ENCODE results near the gene ARNT2. TPM values are rescaled to one million over a fixed set of nuclear protein-coding genes. Genes with fewer than 3 reads are reported as not detected.

ARNT2 gene
- total RNA-seq, 1 donor from 2014 or later = 8.1 TPM

- H3K4me1 ChIP-seq = no peaks in the 10 kb centered on the region
- DNase-seq (ENCODE audit: extremely low spot score in 2 of 2) = no peak
- H3K27me3 ChIP-seq = no peaks in the 10 kb centered on the region
- no peaks in the 10 kb centered on the region for H3K9me3 ChIP-seq
- no peaks in the 10 kb centered on the region for H3K36me3 ChIP-seq
- TF ChIP-seq CTCF (IDR thresholded peaks at IDR 0.05) (no peak), POLR2AphosphoS5 (IDR thresholded peaks at IDR 0.05; ENCODE audit: insufficient read depth in 1 of 2, low read depth in 1 of 2) (no peak), POLR2A (IDR thresholded peaks at IDR 0.05) (no peak)
- H3K4me3 ChIP-seq = no peak overlapping the region
- intact Hi-C loops (cut with DNase I) = no loop called here
- no peak overlapping the region for H3K27ac ChIP-seq
Observed at GRCh38 chr15:80462111-80462510, 57.9 kb downstream of the ARNT2 start.

DNA sequence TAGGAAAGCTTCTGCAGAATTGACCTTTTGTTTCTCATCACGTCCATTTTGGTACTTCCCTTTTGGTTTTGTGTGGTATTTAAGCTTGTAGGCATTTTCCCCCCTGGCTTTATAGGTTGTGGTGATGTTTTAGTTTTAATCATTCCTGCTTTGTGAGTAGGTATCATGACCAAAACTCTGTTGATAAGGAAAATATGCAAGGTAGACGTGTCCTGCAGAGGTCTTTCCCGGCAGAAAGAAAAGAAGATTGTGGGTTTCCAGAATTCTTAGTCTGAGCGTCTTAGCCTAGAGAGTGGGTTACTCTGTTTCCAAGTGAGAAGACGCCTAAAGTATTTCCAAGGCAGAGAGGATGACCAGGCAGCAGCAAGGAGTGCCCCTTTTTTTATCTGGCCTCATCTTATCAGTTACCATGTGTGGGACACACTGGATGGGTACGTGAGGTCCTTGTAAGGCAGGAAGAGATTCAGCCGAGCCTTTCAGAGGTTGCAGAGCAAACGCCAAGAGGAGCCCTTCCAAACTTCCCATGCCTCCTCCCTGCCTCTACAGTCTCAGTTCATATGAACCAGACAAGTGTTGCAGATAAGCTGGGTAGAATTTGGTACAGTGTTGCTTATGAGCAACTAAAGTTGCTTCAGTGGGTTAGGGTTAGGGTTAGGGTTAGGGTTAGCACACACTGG lies 58.8 kb downstream of the ARNT2 start:
- no peak for DNase-seq (ENCODE audit: extremely low spot score in 2 of 2)
- no peak for TF ChIP-seq CTCF (IDR thresholded peaks at IDR 0.05)
- no peak for TF ChIP-seq POLR2A (IDR thresholded peaks at IDR 0.05)
- no peak for TF ChIP-seq POLR2AphosphoS5 (IDR thresholded peaks at IDR 0.05; ENCODE audit: insufficient read depth in 1 of 2, low read depth in 1 of 2)
- intact Hi-C loops (cut with DNase I) = no loop called here

GRCh38 chr15:80464951-80465625 lies 60.9 kb downstream of the ARNT2 start:
- no peaks in the 10 kb centered on the region for H3K4me1 ChIP-seq
- no peaks in the 10 kb centered on the region for H3K36me3 ChIP-seq
- TF ChIP-seq CTCF (IDR thresholded peaks at IDR 0.05) (no peak), POLR2A (IDR thresholded peaks at IDR 0.05) (no peak), POLR2AphosphoS5 (IDR thresholded peaks at IDR 0.05; ENCODE audit: insufficient read depth in 1 of 2, low read depth in 1 of 2) (no peak)
- no peaks in the 10 kb centered on the region for H3K27me3 ChIP-seq
- no peak overlapping the region for H3K27ac ChIP-seq
- DNase-seq (ENCODE audit: extremely low spot score in 2 of 2) = no peak
- intact Hi-C loops (cut with DNase I) = no loop called here
- H3K4me3 ChIP-seq = no peak overlapping the region
- no peaks in the 10 kb centered on the region for H3K9me3 ChIP-seq

More for the DNA sequence above, 58.8 kb downstream of the ARNT2 start:
- H3K27ac ChIP-seq = no peak overlapping the region
- H3K4me3 ChIP-seq = no peak overlapping the region
- H3K27me3 ChIP-seq = no peaks in the 10 kb centered on the region
- H3K9me3 ChIP-seq = no peaks in the 10 kb centered on the region
- H3K4me1 ChIP-seq = no peaks in the 10 kb centered on the region
- no peaks in the 10 kb centered on the region for H3K36me3 ChIP-seq

- intact Hi-C loops (cut with DNase I) = no loop called here
Observed at GRCh38 chr15:80465626-80466005, 61.4 kb downstream of the ARNT2 start.

More at GRCh38 chr15:80465626-80466005, 61.4 kb downstream of the ARNT2 start:
- Histone ChIP-seq H3K4me1 (no peaks in the 10 kb centered on the region), H3K27me3 (no peaks in the 10 kb centered on the region), H3K4me3 (no peak overlapping the region), H3K36me3 (no peaks in the 10 kb centered on the region), H3K9me3 (no peaks in the 10 kb centered on the region), H3K27ac (no peak overlapping the region)
- TF ChIP-seq CTCF (IDR thresholded peaks at IDR 0.05) (no peak), POLR2A (IDR thresholded peaks at IDR 0.05) (no peak), POLR2AphosphoS5 (IDR thresholded peaks at IDR 0.05; ENCODE audit: insufficient read depth in 1 of 2, low read depth in 1 of 2) (no peak)
- no peak for DNase-seq (ENCODE audit: extremely low spot score in 2 of 2)

Measured in vagina (tissue), 2 donors.